GM10266 (cell line): Measurements from ENCODE around the gene MYLK3.
"Not testable (repeated sequence)": the region's sequence is repeated elsewhere in the genome, so short reads cannot be mapped to it uniquely, and the experiment has no call there.

Experiments used
- DNase-seq: peaks from one replicate; pipeline ENCODE4 v3.0.0; 2012; ENCODE audit errors: extremely low spot score
- CTCF ChIP-seq: IDR thresholded peaks from 2 replicates; pipeline ENCODE4 v1.5.1; 2012; ENCODE audit warnings: mild to moderate bottlenecking, low read depth; ENCODE audit not compliant: control insufficient read depth, insufficient read depth; ENCODE audit errors: missing control alignments

The MYLK3 gene

GRCh38 chr16:46788891-46789474 is 40.8 kb upstream of the MYLK3 start:
- DNase-seq: no peak

GRCh38 chr16:46787909-46788308 is 39.8 kb upstream of the MYLK3 start:
- peak; percentile 71 for DNase-seq
- no peak for TF ChIP-seq CTCF

More at GRCh38 chr16:46788891-46789474, 40.8 kb upstream of the MYLK3 start:
- TF ChIP-seq CTCF: no peak

- TF ChIP-seq CTCF: no peak
Measured at GRCh38 chr16:46785076-46785845, 37.1 kb upstream of the MYLK3 start.

GRCh38 chr16:46784569-46784968 is 36.4 kb upstream of the MYLK3 start:
- not testable (repeated sequence) for DNase-seq

More at GRCh38 chr16:46785076-46785845, 37.1 kb upstream of the MYLK3 start:
- DNase-seq: no peak

GRCh38 chr16:46783800-46784199 is 35.7 kb upstream of the MYLK3 start:
- DNase-seq: no peak
- no peak for TF ChIP-seq CTCF

GRCh38 chr16:46782320-46782719 is 34.2 kb upstream of the MYLK3 start:
- TF ChIP-seq CTCF: no peak
- no peak for DNase-seq

- DNase-seq: no peak
- no peak for TF ChIP-seq CTCF
Measured at GRCh38 chr16:46777804-46778203, 29.7 kb upstream of the MYLK3 start.

- no peak for TF ChIP-seq CTCF
- no peak for DNase-seq
Measured at GRCh38 chr16:46775214-46775613, 27.1 kb upstream of the MYLK3 start.
